PC-9 (cell line): ENCODE results near the gene FAM98B.

Experiments used
- CTCF ChIP-seq: fragments of 200-600 bp; sonication (generic); conservative IDR thresholded peaks from 2 replicates; pipeline ENCODE4 v1.6.1; 2017; ENCODE audit warnings: mixed run types, antibody characterized with exemption, mild to moderate bottlenecking, moderate library complexity
- EZH2 ChIP-seq: fragments of 200-600 bp; sonication (generic); IDR thresholded peaks from 2 replicates; pipeline ENCODE4 v1.8.0; 2017; ENCODE audit warnings: antibody characterized with exemption, low read depth

DNA sequence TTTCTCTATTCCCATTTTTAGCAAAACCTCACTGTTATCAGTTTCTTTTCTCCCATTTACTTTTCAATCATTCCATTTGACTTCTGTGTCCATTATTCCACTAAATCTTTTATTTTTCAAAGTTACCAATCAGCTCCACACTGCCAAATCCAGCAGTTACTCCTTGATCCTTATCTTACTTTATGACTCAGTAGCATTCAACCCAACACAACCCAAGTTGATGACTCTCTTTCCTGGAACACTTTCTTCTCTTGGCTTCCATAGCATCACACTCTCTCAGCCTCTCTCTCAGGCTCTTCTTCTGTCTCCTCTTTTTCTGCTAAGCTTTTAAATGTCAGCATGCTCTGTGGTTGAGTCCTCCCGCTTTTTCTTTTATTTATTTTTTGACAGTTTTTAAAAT lies 74.4 kb downstream of the FAM98B start:
- no peak for TF ChIP-seq CTCF
- no peak for TF ChIP-seq EZH2
